ENCODE data around the gene ARHGAP22. TPM values are rescaled to one million over a fixed set of nuclear protein-coding genes. Genes with fewer than 3 reads are reported as not detected.

The ARHGAP22 gene
- total RNA-seq, 1 experiment from 2014 or later, result 9.9 TPM

GRCh38 chr10:48579251-48579960 is 25.5 kb downstream of the ARHGAP22 start:
- ChIA-PET CTCF (no interaction called here), POLR2A (no interaction called here), RAD21 (ENCODE audit: low non-redundant PET in 1 of 2, low total read pairs in 2 of 2, uncharacterized antibody in 2 of 2, unreplicated experiment in 2 of 2) (no interaction called here)
- DNase-seq (ENCODE audit: low read depth, low spot score) (no peak), ATAC-seq (no peak)
- H3K27me3 ChIP-seq (ENCODE audit: insufficient read depth, low read length), result no peaks in the 10 kb centered on the region
- no peak overlapping the region for H2AFZ ChIP-seq (ENCODE audit: low read depth, low read length, poor library complexity, severe bottlenecking)
- no peak overlapping the region for H3K4me2 ChIP-seq (ENCODE audit: low read length)
- no peaks in the 10 kb centered on the region for H3K9me3 ChIP-seq (ENCODE audit: control insufficient read depth in 1 of 2, insufficient read depth in 1 of 2, low read depth in 1 of 2, low read length in 2 of 2)
- H3K4me1 ChIP-seq (ENCODE audit: control insufficient read depth in 1 of 2, insufficient read depth in 2 of 2, low read length in 2 of 2), result no peaks in the 10 kb centered on the region
- no peaks in the 10 kb centered on the region for H3K9me2 ChIP-seq (ENCODE audit: insufficient read depth)
- H3K36me3 ChIP-seq (ENCODE audit: control insufficient read depth in 1 of 2, insufficient read depth in 2 of 2, low read length in 2 of 2), result no peaks in the 10 kb centered on the region
- TF ChIP-seq ZBTB33 (IDR thresholded peaks at IDR 0.05; ENCODE audit: extremely low read depth, insufficient replicate concordance, low read length), result no peak
- no peak for TF ChIP-seq ZNF274 (IDR thresholded peaks at IDR 0.05; ENCODE audit: low read depth, low read length)
- TF ChIP-seq MAX (IDR thresholded peaks at IDR 0.05), result no peak
- TF ChIP-seq JUND (IDR thresholded peaks at IDR 0.05), result no peak
- no peak for TF ChIP-seq CBX3 (IDR thresholded peaks at IDR 0.05; ENCODE audit: low read depth)
- TF ChIP-seq SRF (IDR thresholded peaks at IDR 0.05; ENCODE audit: low read depth), result no peak
- no peak for TF ChIP-seq REST (IDR thresholded peaks at IDR 0.05; ENCODE audit: low read depth)
- TF ChIP-seq YY1 (IDR thresholded peaks at IDR 0.05; ENCODE audit: extremely low read depth, insufficient replicate concordance, low read depth, low read length), result no peak
- TF ChIP-seq SP1 (IDR thresholded peaks at IDR 0.05; ENCODE audit: low read depth), result no peak
- TF ChIP-seq SIN3A (IDR thresholded peaks at IDR 0.05; ENCODE audit: low read depth), result no peak
- no peak for TF ChIP-seq EGR1 (IDR thresholded peaks at IDR 0.05; ENCODE audit: low read depth)
- no peaks in the 10 kb centered on the region for H3K79me2 ChIP-seq (ENCODE audit: insufficient read depth, low read length)
- no peak overlapping the region for H3K9ac ChIP-seq (ENCODE audit: low read length)
- H3K27ac ChIP-seq (ENCODE audit: low read depth, low read length), result no peak overlapping the region
- intact Hi-C loops (cut with micrococcal nuclease), result no loop called here
- no peak overlapping the region for H3K4me3 ChIP-seq (replicated peaks in 1 of 2; ENCODE audit: low read depth in 1 of 2, low read length in 2 of 2)
- no peaks in the 10 kb centered on the region for H4K20me1 ChIP-seq (ENCODE audit: insufficient read depth)
- no TSS peak for BruUV-seq (replicated peaks)

Measured in HCT116 (cell line).